Islet of Langerhans (tissue), 1 donor: ENCODE measurements around the gene ZNF644.
"Not testable (repeated sequence)": the region's sequence is repeated elsewhere in the genome, so short reads cannot be mapped to it uniquely, and the experiment has no call there.

Experiments
- FAIRE-seq: peaks from one replicate; lab custom pipeline; 2011; peaks lifted over from hg19 to GRCh38; lab: Jason Lieb, UNC

The ZNF644 gene

DNA sequence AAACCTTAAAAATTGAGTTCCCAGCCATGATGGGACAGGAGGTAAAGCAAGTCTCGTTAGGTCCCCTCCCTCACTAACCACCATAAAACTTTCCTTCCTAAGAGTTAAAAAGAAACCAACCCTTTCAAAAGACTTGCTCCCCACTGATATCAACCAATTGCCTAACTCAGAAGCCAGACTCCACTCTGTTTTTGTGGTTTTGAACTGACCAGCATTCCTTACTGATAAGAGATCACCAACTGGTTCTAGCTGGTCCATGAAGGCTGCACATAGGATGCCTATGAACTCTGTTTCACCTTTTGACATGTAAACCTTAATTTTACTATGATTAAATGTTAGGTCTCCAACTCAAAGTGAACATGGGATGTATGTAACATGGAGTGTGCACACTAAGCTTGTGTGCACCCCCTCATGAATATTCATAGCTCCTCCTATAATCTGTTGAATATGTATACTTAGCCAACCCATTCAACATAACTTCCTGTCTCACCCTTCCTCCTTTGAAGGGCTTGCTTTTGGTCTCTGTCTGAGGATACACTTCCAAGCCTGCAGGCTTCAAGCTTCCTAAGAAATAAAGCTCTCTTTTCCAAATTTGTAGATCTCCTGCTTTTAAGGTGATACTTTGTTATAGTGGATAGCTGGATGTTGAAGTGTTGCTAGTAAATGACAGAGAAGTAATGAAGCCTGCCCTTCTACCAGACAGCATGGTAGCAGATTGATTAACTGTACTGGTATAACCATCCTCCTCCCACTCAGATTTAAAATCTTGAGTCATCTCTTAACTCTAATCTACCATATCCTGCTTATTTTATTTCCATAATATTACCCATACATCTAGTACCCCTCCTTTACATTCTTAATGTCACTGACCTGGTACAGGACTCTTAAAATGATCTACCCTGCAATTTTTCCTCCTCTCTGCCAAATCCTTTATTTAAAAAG, 95.6 kb downstream of the ZNF644 start:
- no peak for FAIRE-seq

DNA sequence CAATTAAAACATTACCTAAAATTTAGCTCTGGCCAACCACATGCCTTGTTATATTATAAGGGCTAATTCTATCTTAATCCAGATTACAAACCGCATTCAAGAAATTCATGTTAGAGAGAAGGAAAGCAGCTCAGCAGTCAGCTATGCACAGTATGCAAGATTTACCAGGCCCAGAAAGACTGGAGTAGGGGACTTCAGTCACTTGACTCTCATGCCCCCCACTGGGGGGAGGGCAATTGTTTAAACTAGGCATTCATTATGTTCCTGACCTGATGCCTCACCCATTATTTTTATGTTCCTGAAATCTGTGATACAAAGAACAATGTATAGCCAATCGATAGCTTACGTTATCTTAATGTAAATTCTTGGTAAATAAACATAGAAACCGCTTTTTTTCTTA, 96.9 kb downstream of the ZNF644 start:
- peak; percentile 30 for FAIRE-seq

DNA sequence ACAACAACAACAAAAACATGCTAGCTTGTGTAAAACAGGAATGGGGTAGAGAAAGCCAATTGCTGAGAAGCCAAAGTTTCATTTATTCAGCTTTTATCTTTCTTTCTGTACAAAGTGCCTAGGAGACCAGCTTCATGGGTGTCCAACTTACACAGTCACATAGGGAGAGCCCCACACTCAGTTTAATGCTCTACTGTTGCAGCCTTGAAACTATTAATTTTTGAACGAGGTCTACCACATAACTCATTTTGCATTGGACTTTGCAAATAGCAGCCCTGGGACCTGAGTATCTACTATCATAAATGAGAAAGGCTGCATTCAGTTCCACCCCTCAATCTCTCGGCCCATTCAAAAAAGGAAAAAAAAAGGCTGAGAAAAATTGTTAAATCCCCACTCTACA, 98.8 kb downstream of the ZNF644 start:
- no peak for FAIRE-seq

DNA sequence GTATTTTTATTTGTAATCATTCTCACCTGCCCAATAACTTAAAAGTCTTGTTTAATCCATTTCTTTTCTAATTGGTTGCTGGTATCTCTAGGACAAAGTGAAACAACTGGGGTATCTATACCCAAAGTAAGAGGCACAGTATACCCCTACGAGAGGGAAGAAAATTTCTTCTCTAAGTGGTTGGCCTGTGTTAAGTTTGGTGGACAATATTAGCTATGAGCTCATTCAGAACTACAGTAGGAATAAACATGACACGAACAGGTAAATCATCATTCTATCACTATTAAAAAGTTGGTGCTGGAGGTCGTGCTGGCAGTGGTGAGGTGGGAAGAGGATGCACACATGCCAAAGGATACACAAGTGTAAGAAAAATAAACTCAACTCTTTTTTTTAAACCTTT, 99.6 kb downstream of the ZNF644 start:
- FAIRE-seq, result no peak

DNA sequence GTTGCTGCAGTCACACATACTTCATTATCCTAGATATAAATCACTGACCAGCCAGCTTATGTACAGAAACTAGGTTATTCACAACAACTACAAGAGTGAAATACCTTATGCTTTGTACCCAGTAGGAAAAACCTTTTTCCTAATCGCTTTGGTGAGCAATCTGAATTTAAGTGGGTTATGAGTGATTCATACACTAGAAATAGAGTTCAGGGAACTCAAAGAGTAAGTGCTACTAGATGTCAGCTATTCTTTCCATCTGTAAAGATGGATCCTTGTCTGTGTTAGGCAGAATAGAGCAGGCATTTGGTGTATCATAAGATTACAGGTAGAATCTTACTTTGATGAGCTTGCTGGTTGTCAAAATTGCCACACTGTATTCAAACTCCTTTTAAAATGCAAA, 101.9 kb downstream of the ZNF644 start:
- peak; percentile 69 for FAIRE-seq

DNA sequence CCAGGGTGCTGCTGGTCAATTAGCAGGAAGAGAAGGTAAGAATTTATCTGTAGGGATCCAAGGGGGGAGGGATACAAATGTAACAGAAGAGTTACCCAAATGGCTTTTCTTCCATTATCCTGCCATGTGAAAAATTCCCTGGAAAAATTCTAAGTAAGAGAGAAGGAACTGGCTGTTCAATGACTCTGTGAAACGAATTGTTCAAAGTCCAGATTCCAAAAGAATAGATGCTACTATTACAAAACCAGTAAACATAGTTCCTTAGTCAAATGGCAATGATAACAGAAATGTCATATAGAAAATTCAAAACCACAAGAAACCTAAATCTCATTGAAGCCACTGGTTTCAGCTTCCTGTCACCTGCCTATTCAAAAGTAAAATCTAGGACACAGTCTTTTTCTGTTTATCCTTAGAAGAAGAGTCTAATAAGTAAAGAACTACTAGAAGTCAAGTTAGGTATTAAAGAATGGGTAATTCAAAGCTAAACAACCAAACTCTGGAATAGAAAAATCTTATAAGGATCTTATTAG, 102.6 kb downstream of the ZNF644 start:
- no peak for FAIRE-seq

DNA sequence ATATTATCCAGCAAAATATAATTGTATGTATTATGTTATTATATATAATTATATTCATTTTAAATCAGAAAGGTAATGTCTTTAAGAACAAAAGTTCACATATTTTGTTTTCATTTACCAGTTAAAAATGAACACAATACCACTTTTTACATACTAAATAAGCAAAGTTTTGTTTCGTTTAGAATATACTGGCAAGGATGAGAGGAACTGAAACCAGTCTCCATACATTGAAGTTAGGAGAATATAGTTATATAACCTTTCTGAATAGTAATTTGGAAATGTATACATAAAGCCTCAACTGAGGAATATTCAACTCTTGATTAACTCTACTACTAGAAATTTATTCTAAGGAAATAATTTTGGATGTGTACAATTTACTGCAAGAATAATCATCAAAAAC, 110.5 kb downstream of the ZNF644 start:
- FAIRE-seq, result peak; percentile 88

DNA sequence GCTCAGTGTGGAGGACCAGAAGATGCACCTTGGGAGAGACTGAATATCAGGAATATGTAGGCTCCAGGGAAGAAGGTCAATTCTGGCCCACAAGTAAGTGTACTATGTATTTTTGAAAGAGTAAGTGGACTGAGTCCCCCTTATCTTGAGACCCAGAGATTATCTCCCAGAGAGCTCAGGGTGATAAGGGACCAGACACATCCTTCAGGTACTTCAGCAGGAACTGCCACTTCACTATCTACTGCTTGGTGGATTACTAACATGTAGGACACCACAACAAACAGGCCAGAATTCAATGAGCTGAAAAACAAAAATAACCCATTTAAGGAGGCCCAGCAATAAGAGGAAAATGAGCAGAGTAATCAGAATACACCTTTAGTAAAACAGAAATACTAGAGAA, 119.2 kb downstream of the ZNF644 start:
- FAIRE-seq, result no peak

DNA sequence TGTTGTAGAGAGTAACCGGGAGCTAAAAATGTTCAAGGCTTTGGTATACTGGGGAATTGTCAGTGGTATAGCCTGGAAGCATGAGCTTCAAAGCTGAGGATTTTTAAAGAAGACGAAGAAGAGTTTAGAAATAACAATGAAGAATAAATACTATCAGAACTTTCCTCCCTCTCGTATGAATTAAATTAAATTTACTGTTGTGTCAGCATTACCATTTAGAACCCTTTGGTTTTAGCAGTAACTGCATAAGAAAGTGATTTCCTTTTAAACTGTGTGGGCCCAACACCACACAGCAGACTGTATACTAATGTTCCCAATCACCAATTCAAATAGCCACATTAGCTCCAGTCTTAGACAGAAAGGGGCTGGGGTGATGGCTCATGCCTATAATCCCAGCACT, 122.6 kb downstream of the ZNF644 start:
- no peak for FAIRE-seq

DNA sequence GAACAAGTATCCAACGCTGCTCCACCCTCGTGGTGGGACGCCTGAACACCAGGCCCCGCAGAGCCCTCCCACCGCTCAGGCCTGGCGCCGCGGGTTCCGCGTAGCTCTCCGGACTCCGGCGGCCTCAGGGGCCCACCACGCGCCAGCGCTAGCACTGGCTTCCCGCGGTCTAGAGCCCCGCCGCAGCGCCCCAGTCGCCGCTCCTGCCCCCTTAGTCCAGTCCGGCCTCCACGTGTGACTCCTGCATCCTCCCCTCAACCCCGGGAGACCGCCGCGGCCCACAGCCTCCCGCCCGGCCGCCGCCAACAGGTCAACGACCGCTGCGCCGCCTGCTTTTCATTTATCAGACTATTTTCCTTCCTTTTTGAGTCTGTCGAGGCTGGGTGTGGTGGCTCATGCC, 128.2 kb downstream of the ZNF644 start:
- not testable (repeated sequence) for FAIRE-seq

DNA sequence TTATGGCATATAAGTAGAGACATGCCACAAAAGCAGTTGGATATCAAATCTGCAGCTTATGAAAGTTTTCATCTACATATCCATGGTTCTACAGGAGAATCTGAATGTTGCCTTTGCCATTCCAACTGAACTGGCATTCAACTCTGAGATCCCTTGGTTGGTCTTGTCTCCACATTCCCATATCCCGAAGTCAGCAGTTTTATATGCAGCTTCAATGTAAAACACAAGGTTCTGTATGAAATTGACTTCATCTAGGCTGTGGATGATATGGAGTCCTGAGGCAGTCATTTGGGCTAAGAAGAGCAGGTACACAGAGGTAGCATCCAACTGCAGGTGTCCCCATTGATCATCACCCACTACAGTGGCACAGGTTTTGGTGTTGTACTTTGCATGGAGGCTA, 129.0 kb downstream of the ZNF644 start:
- not testable (repeated sequence) for FAIRE-seq

DNA sequence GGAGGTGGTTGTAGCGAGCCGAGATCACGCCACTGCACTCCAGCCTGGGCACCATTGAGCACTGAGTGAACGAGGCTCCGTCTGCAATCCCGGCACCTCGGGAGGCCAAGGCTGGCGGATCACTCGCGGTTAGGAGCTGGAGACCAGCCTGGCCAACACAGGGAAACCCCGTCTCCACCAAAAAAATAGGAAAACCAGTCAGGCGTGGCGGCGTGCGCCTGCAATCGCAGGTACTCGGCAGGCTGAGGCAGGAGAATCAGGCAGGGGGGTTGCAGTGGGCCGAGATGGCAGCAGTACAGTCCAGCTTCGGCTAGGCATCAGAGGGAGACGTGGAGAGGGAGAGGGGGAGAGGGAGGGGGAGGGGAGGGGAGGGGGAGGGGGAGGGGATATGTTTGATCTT, 129.6 kb downstream of the ZNF644 start:
- not testable (repeated sequence) for FAIRE-seq

DNA sequence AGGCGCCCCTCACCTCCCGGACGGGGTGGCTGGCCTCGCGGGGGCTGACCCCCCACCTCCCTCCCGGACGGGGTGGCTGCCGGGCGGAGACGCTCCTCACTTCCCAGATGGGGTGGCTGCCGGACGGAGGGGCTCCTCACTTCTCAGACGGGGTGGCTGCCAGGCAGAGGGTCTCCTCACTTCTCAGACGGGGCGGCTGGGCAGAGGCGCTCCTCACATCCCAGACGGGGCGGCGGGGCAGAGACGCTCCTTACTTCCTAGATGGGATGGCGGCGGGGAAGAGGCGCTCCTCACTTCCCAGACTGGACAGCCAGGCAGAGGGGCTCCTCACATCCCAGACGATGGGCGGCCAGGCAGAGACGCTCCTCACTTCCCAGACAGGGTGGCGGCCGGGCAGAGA, 130.1 kb downstream of the ZNF644 start:
- FAIRE-seq, result not testable (repeated sequence)

DNA sequence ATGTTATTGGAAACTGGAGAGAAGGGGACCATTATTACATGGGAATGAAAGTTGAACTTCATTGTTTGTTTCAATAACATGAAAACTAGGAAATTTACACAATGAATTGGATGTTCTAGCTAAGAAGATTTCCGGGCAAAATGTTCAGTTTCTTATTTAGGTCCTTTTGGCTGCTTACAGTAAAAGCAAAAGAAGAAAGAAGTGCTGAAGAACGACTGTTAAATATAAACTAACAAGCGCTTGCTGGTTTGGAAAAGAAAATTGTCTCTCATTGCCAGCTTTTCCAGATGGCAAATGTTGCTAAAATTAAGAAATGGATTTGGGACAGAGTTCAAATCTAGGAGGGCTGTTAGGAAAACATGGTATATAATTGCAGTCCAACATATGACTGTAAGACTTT, 139.6 kb downstream of the ZNF644 start:
- no peak for FAIRE-seq

DNA sequence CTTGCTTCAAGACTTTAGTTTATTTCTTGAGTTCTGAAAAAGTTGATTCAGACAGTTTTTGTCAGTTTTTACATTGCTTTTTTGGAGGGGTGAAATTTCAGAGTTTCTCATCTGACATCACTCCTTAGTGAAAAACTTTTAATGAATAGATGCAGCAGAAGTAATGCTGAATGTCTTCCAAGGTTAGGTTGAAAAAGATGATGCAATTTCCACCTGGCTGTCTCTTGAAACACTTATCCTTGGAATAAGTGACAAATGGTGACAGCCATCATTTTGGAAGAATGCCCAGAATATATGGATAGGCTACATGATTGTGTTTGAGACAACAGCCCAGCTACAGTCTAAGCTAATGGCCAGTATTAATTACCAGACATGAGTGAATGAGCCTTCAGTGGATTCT, 140.8 kb downstream of the ZNF644 start:
- no peak for FAIRE-seq

DNA sequence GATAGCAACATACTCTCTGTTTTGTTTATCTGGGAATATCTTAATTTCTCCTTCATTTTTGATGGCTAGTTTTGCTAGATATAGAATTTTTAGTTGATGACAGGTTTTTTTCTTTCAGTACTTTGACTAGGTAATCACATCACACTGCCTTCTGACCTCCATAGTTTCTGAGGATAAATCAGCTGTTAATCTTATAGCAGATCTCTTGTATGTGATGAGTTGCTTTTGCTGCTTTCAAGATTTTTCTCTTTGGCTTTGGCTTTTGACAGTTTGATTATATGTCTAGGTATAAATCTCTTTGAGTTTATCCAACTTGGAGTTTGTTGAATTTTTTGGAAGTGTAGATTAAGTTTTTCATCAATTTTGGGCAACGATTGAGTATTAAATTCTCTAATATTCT, 142.6 kb downstream of the ZNF644 start:
- FAIRE-seq, result peak; percentile 58

DNA sequence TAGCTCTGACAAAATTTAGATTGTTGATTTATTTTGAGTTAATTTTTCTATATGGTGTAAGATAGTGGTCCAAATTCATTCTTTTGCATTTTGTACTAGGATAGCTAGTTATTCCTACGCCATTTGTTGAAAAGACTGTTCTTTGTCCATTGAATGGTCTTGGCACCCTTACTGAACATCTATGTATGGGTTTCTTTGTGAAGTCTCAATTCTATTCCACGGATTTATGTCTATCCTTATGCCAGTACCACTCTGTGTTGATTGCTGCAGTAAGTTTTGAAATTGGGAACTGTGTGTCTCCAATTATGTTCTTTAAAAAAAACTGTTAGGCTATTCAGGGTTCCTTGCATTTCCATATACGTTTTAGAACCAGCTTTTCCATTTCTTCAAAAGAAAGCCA, 145.7 kb downstream of the ZNF644 start:
- FAIRE-seq, result no peak
